Astrocyte (in vitro differentiated cells and primary cell): ENCODE measurements around the gene AQP1.

ENCODE experiments used
- EZH2 ChIP-seq: IDR thresholded peaks from 2 replicates; pipeline ENCODE4 v1.6.1; 2012; ENCODE audit warnings: mild to moderate bottlenecking, low read length, inconsistent platforms; ENCODE audit not compliant: insufficient read depth
- TF ChIP-seq, protein P1 (sequence below): IDR thresholded peaks from 2 replicates; pipeline ENCODE4 v1.5.1; 2011; ENCODE audit warnings: low read depth, mild to moderate bottlenecking, inconsistent platforms, low read length, moderate library complexity; ENCODE audit not compliant: insufficient read depth

DNA sequence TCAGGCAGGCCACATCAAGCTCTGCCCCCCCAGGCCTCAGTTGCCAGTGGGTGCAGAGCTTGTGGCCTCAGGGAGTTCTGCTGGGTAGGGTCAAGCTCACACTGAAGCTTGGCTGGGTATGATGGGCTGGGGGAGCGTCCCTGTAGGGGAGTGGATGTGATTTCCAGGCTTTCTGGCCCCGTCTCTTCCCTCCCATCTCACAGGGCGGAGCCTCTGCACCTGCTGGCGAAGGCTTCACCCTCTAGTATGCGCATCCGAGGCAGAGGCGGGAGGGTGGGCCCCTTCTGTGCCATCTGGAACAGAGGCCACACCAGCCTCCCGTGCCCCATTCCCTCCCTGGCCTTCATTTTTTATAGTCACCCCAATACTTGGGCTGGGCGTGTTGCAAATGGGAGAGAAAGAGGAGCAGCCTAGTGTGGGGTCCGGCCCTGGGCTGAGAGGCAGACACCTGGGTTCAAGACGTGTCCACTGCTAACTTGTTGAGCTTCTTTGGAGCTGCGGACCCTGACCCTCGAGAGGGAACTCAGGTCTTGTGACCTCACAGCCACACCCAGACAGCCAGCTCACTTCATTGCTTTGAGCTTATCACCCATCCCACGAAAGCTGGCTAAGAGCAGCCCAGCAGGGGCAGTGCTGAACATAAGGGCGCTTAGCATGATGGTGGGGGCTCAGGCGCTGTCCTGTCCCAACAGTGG lies 2.3 kb downstream of the AQP1 start:
- TF ChIP-seq, protein P1, sequence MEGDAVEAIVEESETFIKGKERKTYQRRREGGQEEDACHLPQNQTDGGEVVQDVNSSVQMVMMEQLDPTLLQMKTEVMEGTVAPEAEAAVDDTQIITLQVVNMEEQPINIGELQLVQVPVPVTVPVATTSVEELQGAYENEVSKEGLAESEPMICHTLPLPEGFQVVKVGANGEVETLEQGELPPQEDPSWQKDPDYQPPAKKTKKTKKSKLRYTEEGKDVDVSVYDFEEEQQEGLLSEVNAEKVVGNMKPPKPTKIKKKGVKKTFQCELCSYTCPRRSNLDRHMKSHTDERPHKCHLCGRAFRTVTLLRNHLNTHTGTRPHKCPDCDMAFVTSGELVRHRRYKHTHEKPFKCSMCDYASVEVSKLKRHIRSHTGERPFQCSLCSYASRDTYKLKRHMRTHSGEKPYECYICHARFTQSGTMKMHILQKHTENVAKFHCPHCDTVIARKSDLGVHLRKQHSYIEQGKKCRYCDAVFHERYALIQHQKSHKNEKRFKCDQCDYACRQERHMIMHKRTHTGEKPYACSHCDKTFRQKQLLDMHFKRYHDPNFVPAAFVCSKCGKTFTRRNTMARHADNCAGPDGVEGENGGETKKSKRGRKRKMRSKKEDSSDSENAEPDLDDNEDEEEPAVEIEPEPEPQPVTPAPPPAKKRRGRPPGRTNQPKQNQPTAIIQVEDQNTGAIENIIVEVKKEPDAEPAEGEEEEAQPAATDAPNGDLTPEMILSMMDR, result no peak
- TF ChIP-seq EZH2, result no peak
